GM18505 (cell line): ENCODE results near the gene TBC1D19.
"Not testable (repeated sequence)": the region's sequence is repeated elsewhere in the genome, so short reads cannot be mapped to it uniquely, and the experiment has no call there.

Experiments
- ATAC-seq: cut with Tn5 transposase; IDR thresholded peaks from one replicate; pipeline ENCODE4 v1.9.1; 2021; ENCODE audit not compliant: unreplicated experiment
- POLR2A ChIP-seq: IDR thresholded peaks from 4 replicates; pipeline ENCODE4 v1.6.1; 2011; ENCODE audit warnings: borderline replicate concordance; ENCODE audit not compliant: insufficient read depth, insufficient read length; ENCODE audit errors: extremely low read depth

TBC1D19 gene

DNA sequence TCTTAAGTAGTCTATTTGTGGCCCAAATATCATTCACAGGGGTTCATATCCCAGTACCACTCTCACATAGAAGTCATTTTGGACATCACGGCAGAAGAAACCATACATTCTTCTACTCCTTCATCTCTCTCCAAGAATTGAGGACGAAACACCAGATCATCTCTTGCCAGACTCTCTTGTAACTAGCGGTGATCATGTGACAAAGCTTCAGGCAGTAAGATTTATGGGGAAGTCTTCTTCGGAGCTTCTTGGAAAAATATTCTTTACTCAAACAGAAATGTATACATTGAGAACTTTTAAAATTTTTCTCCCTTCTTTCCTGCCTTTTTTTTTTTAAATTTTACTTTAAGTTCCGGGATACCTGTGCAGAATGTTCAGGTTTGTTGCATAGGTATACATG lies 4.7 kb upstream of the TBC1D19 start:
- no peak for TF ChIP-seq POLR2A
- ATAC-seq: no peak

DNA sequence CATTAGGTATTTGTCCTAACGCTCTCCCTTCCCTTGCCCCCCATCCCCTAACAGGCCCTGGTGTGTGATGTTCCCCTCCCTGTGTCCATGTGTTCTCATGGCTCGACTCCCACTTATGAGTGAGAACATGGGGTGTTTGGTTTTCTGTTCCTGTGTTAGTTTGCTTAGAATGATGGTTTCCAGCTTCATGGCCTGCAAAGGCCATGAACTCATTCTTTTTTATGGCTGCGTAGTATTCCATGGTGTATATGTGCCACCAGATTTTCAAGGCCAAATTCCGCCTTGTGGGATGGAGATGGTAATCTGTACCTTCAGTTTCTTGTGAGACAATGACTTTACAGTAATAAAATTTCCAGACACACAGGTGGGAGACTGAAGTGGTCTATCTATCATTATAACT lies 2.5 kb upstream of the TBC1D19 start:
- ATAC-seq: not testable (repeated sequence)

DNA sequence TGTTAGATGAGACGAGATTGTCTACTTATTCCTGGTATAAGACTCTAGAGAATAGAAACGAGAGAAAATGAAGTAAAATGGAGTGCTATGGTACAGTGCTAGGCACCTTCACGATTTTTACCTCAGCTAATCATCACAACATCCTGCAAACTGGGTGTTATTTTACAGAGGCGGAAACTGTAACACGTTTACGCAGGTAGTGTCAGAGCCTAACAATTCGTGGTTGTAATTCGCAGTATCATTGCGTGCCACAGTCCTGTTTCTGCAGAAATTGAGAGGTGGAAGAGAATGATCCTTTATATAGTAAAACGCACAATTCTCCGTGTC lies 383 bp upstream of the TBC1D19 start:
- no peak for TF ChIP-seq POLR2A
- peak; percentile 63 for ATAC-seq

DNA sequence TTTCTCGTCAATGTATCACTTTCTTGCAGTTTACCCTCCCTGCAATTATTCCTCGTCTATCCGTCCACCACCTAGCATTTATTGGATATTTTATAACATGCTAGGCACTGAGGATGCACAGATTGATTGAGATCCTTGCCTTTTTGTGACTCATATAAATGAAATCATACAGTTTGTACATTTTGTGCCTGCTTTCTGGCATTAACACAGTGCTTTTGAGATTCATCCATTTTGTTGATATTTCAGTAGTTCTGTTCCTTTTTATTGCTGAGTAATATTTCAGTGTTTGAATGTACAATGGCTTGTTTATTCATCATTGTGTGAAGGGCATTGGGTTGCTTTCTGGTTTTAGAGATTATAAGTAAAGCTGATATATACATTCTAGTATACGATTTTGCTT lies 841 bp downstream of the TBC1D19 start:
- no peak for ATAC-seq
- TF ChIP-seq POLR2A: no peak

DNA sequence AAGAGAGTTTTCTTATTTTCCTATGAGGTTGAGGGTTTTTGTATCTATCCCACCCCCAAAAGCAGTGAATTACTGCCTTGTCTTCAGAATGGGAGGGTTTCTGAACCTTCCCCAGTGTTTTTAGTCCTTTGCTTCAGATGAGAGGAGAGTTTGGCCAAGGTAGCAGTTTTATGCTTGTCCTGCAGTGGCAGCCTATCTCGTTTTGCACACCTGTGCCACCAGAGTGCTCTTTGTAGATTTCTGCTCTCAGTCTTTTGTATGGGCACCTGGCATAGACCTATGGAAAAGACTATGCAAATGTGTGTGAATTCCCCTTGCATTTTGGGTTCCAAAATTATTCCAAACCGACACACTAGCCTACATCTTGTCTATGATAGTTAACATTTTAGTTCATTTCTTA lies 5.8 kb downstream of the TBC1D19 start:
- no peak for ATAC-seq
- TF ChIP-seq POLR2A: no peak

DNA sequence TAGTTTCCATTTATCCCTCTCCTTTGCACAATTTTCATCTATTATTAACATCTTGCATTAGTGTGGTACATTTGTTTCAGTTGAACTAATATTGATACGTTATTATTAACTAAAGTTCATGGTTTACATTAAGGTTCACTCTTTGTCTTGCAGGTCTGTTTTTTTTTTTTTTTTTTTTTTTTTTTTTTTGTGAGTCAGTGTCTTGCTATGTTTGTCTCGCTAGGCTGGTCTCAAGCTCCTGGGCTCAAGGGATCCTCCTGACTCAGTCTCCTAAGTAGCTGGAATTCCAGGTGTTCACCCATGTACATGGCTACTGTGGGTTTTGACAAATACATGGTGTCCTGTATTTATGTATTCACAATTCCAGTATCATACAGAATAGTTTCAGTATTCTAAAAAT lies 6.8 kb downstream of the TBC1D19 start:
- ATAC-seq: no peak
- TF ChIP-seq POLR2A: no peak

DNA sequence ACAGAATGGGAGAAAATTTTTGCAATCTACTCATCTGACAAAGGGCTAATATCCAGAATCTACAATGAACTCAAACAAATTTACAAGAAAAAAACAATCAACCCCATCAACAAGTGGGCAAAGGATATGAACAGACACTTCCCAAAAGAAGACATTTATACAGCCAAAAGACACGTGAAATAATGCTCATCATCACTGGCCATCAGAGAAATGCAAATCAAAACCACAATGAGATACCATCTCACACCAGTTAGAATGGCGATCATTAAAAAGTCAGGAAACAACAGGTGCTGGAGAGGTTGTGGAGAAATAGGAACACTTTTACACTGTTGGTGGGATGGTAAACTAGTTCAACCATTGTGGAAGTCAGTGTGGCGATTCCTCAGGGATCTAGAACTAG lies 9.7 kb downstream of the TBC1D19 start:
- ATAC-seq: not testable (repeated sequence)

DNA sequence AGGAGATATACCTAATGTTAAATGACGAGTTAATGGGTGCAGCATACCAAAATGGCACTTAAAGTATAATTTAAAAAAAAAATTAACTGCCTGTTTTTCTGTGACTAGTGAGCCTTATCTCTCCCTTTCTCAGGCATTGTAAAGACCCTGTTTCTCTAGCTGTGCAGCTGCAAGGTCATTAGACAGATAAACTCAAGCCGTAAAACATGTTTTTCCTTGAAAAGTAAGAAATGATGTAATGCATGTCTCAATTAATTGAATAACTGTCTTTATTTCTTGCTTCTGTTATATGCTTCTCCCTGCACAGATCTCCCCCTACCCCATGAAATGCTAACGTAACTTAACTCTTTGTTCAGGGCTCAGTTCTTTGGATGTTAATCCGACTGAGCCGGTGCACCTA lies 10.5 kb downstream of the TBC1D19 start:
- no peak for TF ChIP-seq POLR2A
- ATAC-seq: no peak

DNA sequence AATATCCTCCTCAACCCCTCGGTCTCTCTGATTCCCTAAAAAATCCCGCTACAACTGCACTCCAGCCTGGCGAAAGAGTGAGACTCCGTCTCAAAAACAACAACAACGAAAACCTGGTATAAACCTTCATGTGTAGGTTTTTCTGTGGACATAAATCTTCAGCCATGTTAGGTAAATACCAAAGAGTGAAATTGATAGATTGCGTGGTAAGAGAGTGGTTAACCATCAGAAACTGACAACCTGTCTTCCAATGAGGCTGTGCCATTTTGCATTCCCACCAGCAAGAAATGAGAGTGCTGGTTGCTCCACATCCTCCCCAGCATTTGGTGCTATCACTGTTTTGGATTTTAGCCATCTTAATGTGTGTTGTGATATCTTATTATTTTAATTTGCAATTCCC lies 10.9 kb downstream of the TBC1D19 start:
- no peak for ATAC-seq
- TF ChIP-seq POLR2A: no peak

DNA sequence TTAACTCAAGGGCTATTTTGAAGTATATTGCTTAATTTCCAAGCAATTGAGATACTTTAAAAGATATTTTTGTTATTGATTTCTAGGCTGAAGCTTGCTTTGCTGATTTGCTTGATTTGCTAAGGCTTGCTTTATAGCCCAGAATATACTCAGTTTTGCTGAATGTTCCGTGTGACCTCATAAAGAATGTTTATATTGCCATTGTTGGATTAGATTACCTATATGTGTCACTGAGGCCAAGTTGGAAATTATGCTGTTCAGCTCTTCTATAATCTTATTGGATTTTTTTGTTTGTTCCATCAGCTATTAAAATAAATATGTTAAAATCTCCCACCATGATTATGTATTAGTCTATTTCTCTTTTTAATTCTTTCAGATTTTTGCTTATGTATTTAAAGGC lies 13.0 kb downstream of the TBC1D19 start:
- no peak for ATAC-seq
- TF ChIP-seq POLR2A: no peak

DNA sequence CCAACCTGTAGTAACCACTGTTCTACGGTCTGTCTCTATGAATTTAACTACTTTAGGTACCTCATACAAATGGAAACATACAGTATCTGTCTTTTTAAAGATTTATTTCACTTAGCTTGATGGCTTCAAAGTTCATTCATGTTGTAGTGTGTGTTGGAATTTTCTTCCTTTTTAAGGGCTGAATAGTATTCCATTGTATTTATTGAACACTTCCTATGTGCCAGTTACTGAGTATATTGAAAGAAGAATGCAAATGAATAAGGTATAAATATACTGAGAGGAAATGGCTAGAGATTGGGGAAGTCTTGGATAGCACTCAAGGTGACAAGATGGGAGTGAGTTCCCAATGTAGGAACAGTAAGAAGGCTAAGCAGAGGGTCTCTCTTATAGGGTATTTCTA lies 17.3 kb downstream of the TBC1D19 start:
- no peak for ATAC-seq
- TF ChIP-seq POLR2A: no peak

DNA sequence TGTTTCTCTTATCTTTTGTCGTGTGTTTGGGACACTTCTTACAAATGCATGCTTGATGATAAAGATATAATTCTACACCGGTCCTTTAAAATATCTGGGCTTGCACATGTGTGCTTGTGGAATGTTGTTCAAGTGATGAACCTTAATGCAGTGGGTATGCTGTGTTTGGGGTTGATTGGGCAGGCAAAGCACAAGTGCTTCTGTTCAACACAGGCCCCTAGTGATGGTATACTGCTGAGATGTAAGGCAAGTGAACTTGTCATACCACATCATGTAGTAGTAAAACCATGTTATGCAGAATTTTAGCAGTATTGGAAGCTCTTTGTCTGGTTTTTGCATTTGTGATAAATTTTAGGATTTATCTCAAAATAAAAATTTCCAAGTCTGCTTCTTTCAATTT lies 23.9 kb downstream of the TBC1D19 start:
- no peak for ATAC-seq
- no peak for TF ChIP-seq POLR2A

DNA sequence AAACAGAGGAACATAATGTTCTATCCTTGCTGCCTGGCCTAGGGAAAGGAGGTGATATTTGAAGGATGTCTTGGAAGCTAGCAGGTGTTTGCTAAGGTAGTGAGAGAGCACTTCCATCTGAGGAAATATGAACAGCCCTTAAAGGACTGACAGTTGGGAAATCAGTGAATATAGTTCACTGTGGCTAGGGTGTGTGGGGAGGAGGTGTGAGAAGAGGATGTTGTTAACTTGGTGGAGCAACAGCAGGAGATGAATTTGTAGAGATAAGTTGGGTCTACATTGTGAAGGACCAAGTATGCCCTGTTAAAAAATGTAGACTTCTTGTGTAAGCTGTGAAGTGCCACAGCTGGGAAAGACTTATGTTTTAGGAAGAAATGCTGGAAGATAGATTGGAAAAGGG lies 25.5 kb downstream of the TBC1D19 start:
- no peak for TF ChIP-seq POLR2A
- ATAC-seq: no peak

DNA sequence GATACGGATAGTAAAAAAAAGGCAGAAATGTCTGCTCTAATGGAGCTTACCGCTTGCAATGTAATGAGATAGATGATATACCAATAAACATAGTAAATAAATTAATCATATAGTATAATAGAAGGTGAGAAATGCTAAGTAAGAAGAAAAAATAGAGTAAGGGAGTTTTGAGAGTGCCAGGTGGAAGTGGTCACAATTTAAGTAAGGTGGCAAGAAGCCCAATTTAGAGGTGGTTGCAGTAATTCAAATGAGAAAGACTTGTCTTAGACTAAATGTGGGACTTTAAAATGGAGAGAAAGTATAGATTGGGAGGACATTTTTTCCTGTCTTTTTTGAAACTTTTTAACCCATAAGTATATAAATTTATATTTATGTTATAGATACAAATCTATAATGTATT lies 26.0 kb downstream of the TBC1D19 start:
- no peak for ATAC-seq
- no peak for TF ChIP-seq POLR2A

DNA sequence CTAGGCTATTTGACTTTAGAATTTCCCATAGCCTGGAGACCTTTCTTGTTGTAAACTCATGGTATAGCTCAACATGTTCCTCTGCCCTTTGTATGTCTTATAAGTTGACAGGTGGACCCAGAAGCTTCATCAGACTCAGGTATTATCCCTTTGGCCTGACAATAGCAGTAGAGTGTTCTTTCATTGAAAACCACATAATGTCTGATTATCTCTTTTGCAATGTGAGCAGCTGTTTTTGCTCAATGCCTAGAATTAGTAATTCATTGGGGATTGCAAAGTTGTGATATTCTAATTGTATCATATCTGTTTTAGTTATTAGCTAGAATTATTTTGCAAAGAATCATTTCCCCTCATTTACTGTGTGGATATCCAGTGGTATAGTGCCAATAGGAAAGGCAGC lies 27.5 kb downstream of the TBC1D19 start:
- no peak for ATAC-seq
- TF ChIP-seq POLR2A: no peak

DNA sequence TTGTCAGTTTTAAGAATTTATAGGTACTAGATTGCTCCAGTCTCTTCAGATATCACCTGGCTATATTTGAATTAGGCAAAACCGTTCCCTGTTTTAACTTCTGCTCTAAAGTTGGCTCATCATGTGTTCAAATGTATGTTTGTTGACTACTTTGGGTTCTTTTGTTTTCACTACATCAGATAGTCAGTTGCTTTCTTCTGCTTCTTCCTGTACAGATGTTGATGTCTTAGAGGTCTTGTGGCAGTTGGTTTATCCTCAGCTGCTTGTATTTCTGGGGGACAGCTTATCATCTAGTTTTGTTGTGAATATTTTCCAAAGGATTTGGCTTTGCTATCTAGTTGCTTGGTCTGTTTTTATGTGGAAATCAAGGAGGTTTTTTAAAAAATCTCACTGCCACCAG lies 28.0 kb downstream of the TBC1D19 start:
- TF ChIP-seq POLR2A: no peak
- no peak for ATAC-seq
